GM18508 (cell line): ENCODE data around the gene CEACAM4.

Source experiments
- ATAC-seq: cut with Tn5 transposase; IDR thresholded peaks from one replicate; pipeline ENCODE4 v1.9.1; 2021; ENCODE audit warnings: moderate number of reproducible peaks; ENCODE audit not compliant: insufficient read depth, unreplicated experiment

CEACAM4 gene

GRCh38 chr19:41617941-41618730, 8.7 kb downstream of the CEACAM4 start:
- no peak for ATAC-seq

- no peak for ATAC-seq
Measured at GRCh38 chr19:41616792-41617621, 9.9 kb downstream of the CEACAM4 start.

GRCh38 chr19:41615207-41615606, 11.7 kb downstream of the CEACAM4 start:
- no peak for ATAC-seq

DNA sequence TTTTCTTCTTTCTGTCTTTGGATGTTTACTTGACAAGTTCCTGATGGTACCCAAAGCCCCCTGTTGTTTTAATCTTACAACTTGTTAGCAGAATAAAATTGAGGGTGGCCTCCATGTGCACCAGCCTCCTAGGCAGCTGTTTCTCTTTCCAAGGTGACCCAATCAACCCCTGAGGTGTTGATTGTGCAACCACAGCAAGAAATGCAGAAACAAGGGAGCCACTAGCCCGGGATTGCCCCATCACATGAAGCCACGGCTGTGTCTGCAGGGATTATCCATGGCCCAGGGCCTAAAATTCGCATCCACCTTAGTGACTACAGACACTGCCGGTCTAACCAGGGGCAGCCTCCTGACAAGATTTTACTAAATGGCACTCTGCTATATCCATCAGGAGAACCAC, 14.4 kb downstream of the CEACAM4 start:
- no peak for ATAC-seq

GRCh38 chr19:41610789-41611188, 16.1 kb downstream of the CEACAM4 start:
- no peak for ATAC-seq

GRCh38 chr19:41607668-41608067, 19.2 kb downstream of the CEACAM4 start:
- ATAC-seq: no peak

DNA sequence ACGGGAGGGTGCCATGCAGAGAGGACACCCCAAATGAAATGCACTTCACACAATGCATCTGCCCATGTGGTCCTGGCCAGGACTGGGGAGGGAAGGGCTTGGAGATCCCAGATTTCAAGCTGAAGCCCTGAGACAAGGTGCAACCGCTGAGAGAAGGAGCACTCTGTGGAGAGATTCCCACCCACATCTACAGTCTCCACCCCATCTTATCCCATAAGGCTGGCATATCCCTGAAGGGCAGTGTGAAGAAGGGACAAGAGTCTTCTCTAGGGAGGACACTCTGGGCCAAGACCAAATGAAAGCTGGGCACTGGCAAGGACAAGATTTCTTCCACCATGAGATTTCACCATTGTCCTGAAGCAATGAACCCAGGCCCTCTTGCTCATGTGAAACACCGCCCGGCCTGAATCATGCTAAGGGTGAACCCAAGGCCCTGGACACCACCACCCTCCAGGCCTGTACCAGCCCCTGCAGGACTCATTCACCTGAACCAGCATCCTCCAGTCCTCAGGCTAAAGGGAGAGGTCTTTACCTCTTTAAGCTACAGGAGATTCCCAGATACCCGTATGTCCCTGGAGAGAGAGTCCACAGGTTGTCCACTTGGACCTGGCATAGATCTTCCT, 20.5 kb downstream of the CEACAM4 start:
- ATAC-seq: no peak

- ATAC-seq: no peak
Measured at GRCh38 chr19:41604831-41605230, 22.0 kb downstream of the CEACAM4 start.

DNA sequence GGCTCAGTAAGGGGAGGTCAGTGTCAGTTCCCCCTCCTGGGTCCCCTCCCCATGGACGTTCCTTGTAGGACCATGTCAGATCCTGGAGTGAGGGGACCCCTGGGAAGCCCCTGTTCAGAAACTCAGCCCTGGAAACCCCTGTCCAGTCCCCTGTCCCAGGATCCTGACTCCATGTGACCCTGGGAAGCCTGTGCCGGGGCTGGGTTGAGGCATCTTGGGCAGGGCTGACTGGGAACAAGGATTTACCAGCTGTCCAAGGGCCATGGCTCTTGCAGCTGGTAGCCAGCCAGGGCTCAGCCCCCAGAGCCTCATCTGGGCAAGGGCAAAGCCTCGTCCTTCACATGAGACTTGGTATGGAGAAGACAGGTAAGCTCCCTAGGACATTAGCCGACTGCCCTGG, 25.1 kb downstream of the CEACAM4 start:
- no peak for ATAC-seq

DNA sequence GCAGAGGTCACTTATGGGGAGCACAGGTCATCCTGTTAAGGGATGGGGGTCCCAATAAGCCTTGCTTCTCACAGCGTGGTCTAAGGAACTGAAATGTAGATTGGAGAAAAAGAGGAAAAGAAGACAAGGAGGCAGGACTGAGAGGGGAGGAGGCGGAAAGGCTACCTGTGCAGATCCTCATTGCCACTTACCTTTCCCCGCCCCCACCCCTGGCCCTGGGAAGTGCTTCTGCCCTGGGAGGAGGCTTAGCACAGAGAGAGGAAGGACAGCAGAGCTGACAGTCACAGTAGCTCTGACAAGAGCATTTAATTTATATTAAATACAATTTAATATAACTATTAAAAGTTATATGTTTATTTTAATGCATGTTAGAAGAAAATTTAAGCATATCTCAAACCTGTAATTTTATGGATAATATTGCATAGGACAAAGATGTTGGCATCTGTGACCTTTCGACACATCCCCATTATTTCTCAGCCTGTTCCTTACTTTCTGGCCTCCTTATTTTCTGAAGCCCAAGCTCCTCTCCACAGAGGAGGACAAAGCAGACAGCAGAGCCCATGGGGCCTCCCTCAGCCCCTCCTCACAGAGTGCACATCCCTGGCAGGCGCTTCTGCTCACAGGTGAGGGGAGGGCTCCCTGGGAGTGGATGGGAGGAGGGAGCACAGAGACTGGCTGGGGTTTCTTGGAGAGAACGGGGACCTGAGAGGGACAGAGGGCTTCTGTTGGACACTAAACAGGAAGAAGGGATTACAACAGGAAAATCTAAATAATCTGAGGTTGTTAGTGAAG, 27.5 kb downstream of the CEACAM4 start:
- ATAC-seq: no peak

DNA sequence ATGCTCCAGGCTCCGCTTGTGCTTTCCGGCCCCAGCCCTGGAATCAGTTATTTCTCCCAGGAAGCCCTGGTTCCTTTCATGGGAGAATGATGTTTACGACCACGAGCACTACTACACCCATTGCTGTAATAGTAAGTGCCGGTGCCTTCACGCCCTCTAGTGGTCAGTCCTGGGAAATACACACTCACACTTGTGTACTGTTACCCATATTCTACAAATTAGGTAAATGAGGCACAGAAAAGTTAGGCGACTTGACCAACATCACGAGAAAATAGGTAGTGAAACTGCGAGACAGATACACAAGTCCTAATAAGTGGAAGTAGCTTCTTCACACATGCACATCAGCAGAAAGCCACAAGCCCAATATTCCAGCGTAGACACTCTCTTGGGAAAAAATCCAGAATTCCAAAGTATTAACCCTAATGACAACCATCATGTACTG, 29.3 kb downstream of the CEACAM4 start:
- no peak for ATAC-seq

DNA sequence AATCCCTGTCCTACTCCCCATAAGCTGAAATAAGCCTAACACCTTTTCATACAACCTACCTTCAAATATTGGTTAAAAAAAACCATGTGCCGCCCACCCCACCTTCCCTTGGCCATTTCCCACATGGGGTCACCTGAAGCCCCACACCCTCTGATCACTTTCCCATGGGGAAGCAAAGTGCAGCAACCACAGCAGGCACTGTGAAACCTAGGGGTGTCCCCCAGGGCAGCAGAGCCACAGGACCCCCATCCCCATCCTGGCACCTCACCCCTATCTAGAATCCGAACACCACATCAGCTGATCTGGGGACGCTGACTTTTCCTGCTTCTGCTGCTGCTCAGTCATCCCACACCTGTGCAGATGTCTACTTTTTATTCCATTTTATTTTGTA, 31.0 kb downstream of the CEACAM4 start:
- no peak for ATAC-seq

GRCh38 chr19:41595258-41595889, 31.5 kb downstream of the CEACAM4 start:
- no peak for ATAC-seq

DNA sequence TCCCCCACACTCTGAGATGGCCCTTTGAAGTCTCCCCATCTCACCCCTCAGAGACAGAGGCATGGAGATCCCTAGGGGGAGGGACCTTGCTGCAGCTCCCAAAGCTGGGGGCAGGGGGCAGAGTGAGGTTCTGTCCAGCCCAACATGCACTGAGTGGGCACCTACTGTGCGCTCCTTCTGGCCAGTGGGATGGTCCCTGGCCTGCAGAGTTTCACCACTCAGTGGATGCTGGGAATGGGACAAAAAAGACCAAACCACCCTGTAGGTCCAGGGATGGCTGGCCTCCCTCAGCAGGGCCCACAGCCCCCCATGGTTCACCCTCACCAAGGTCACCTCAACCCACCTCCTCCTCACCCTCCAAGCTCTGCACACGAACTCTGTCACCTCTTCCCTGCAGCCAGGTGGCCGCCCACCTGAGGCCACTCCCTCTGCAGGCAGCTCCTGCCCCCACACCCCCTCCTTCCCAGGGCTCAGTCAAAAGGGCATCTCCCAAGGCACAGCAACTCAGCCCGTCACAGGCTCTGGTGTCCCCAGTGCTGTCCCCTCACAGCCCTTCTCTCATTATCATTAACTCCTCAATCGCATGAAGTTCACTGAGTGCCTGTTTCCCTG, 34.8 kb downstream of the CEACAM4 start:
- ATAC-seq: no peak

GRCh38 chr19:41590936-41591335, 35.9 kb downstream of the CEACAM4 start:
- ATAC-seq: no peak

DNA sequence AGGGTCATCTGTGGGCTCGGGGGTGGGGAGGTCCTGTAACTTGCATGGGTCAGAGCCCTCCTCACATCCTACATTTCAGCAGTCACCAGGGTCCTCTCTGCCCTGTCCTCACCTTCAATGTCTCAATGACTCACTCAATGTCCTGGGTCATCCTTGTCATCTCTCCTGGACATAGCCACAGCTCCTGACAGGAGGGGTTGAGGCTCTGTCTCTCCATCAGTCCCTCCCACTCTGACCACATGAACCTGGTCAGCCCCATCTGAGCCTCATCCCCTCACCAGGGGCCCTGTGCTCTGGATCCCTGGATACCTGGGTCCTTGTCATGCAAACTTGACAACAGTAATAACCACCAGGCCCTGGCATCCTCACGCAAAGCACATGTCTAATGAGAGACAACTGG, 37.5 kb downstream of the CEACAM4 start:
- no peak for ATAC-seq

DNA sequence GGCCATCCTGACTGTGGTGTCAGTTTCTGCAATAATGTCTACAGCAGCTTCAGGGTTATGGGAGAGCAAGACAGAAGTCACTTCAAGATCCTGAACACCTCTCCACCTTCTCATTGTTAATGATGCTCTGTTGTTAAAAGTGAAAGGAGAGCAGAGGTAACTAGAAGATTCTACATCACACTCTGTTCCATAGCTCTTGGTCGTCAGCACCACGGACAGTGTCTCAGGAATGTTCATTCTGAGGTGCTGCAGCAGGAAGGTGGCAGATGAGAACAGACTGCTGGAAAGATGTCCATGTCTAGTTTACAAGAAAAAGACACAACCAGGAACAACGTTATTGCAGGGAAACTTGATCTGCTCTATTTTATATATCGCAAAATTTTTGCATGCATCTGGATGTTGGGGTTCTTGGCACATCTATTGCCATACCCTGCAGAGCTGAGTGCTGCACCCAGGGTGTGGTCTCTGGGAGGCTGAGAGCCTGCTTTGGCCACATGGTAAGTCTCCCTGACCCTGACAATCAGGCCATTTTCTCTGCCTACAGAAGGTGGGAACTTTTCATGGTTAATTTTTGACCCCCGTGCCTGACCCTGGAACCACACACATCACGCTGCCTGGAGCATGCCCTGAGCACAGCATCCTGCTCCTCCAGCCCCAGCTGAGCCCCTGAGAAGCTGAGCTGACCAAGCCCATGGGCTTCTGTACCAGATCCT, 38.2 kb downstream of the CEACAM4 start:
- ATAC-seq: no peak

GRCh38 chr19:41587838-41588210, 39.0 kb downstream of the CEACAM4 start:
- no peak for ATAC-seq
